Kidney glomerular epithelial cell (primary cell): ENCODE data around the gene ZNF814.
A peak's percentile ranks its signal among the peaks of the same experiment; 100 is the strongest.
"Not testable (repeated sequence)": the region's sequence is repeated elsewhere in the genome, so short reads cannot be mapped to it uniquely, and the experiment has no call there.

Experiments used
- DNase-seq: peaks from one replicate; lab custom pipeline; 2025; lab: John Stamatoyannopoulos, UW

ZNF814 gene

GRCh38 chr19:57888560-57889231 lies at the start of gene ZNF814:
Gene ZNF814, minus strand, starts transcription at chr19:57889037. Its CDS starts 235 bp downstream, at chr19:57888802.
- DNase-seq = peak; percentile 28

GRCh38 chr19:57935731-57936130 lies 46.9 kb upstream of the ZNF814 start:
- DNase-seq = no peak

GRCh38 chr19:57934820-57935665 lies 46.2 kb upstream of the ZNF814 start, which contains the start of gene ZNF418:
Gene ZNF418, minus strand, starts transcription at chr19:57935402. Its CDS starts 1,580 bp downstream, at chr19:57933822.
- peak; percentile 85 for DNase-seq

GRCh38 chr19:57927587-57927986 lies 38.8 kb upstream of the ZNF814 start:
- no peak for DNase-seq

- peak; percentile 96 for DNase-seq
These were observed 27.5 kb upstream of the ZNF814 start, which contains the start of gene ZNF417 for GRCh38 chr19:57916168-57916995. Gene ZNF417, minus strand, starts transcription at chr19:57916592. Its CDS starts 181 bp downstream, at chr19:57916411.

GRCh38 chr19:57914531-57914930 lies 25.7 kb upstream of the ZNF814 start:
- DNase-seq = no peak

GRCh38 chr19:57907394-57907793 lies 18.6 kb upstream of the ZNF814 start:
- no peak for DNase-seq

GRCh38 chr19:57905258-57905657 lies 16.4 kb upstream of the ZNF814 start:
- no peak for DNase-seq

GRCh38 chr19:57903618-57904184 lies 14.9 kb upstream of the ZNF814 start:
- DNase-seq = no peak

- no peak for DNase-seq
These were observed 11.5 kb upstream of the ZNF814 start for GRCh38 chr19:57900311-57900710.

- DNase-seq = not testable (repeated sequence)
These were observed 1.9 kb upstream of the ZNF814 start for GRCh38 chr19:57890706-57891105.

- DNase-seq = no peak
These were observed 704 bp downstream of the ZNF814 start for GRCh38 chr19:57888107-57888559.

- peak; percentile 26 for DNase-seq
These were observed 1.5 kb downstream of the ZNF814 start for GRCh38 chr19:57887195-57887941.

GRCh38 chr19:57886046-57886445 lies 2.8 kb downstream of the ZNF814 start:
- DNase-seq = no peak

- DNase-seq = not testable (repeated sequence)
These were observed 14.7 kb downstream of the ZNF814 start for GRCh38 chr19:57873883-57874799.

- DNase-seq = no peak
These were observed 16.4 kb downstream of the ZNF814 start for GRCh38 chr19:57872450-57872849.

GRCh38 chr19:57870225-57870624 lies 18.6 kb downstream of the ZNF814 start:
- no peak for DNase-seq

- DNase-seq = not testable (repeated sequence)
These were observed 19.2 kb downstream of the ZNF814 start for GRCh38 chr19:57869655-57870054.

GRCh38 chr19:57867868-57868492 lies 20.9 kb downstream of the ZNF814 start:
- DNase-seq = no peak
